Esophagus muscularis mucosa (tissue), 3 donors: ENCODE results near the gene PHF3.

Experiments used
- POLR2AphosphoS5 ChIP-seq, 2 donors: sonication (generic); formaldehyde crosslinking; IDR thresholded peaks; one replicate each; pipeline ENCODE4 v1.6.1; 2017; ENCODE audit warnings: antibody characterized with exemption in 2 of 2
- TF ChIP-seq, protein P1 (sequence below), 3 experiments: fragments of 200-600 bp in 2 of 3; fragments of 450-650 bp in 1 of 3; sonication (generic) in 2 of 3; IDR thresholded peaks; one replicate each; pipeline ENCODE4 v1.5.1; 2017 to 2019; ENCODE audit warnings: antibody characterized with exemption in 3 of 3, mild to moderate bottlenecking in 2 of 3, moderate library complexity in 1 of 3

DNA sequence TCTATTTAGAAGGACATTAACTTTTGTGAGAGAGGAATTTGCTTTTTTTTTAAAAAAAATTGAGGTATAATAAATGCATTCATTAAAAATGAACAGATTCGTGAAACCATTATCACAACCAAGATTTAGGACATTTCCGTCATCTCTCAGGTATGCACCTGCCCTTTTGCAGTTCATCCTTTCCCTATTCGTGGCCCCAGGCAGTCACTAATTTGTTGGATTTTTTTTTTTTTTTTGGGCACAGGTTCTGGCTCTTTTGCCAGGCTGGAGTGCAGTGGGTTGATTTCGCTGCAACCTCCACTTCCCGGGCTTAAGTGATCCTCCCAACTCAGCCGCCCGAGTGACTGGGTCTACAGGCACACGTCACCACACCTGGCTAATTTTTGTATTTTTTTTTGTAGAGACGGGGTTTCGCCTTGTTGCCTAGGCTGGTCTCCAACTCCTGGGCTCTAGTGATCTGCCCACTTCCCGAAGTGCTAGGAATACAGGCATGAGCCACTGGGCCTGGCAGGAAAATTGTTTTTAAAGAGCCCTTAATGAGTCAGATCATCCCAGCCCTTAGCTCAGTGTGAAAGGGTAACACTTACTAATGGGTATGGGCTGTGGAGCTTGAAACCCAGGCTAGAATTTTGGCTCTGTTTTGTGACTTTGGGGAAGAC is 9.2 kb downstream of the PHF3 start:
- TF ChIP-seq, protein P1, sequence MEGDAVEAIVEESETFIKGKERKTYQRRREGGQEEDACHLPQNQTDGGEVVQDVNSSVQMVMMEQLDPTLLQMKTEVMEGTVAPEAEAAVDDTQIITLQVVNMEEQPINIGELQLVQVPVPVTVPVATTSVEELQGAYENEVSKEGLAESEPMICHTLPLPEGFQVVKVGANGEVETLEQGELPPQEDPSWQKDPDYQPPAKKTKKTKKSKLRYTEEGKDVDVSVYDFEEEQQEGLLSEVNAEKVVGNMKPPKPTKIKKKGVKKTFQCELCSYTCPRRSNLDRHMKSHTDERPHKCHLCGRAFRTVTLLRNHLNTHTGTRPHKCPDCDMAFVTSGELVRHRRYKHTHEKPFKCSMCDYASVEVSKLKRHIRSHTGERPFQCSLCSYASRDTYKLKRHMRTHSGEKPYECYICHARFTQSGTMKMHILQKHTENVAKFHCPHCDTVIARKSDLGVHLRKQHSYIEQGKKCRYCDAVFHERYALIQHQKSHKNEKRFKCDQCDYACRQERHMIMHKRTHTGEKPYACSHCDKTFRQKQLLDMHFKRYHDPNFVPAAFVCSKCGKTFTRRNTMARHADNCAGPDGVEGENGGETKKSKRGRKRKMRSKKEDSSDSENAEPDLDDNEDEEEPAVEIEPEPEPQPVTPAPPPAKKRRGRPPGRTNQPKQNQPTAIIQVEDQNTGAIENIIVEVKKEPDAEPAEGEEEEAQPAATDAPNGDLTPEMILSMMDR (IDR thresholded peaks at IDR 0.05): no peak
- TF ChIP-seq POLR2AphosphoS5 (IDR thresholded peaks at IDR 0.05): no peak
